Left lobe of liver (tissue), 2 donors: ENCODE measurements around the gene DBH. TPM values are rescaled to one million over a fixed set of nuclear protein-coding genes. Genes with fewer than 3 reads are reported as not detected.

ENCODE experiments used
- ATAC-seq: fragments of 200-7000 bp; cut with Tn5 transposase; one replicate; pipeline ENCODE4 v1.9.1; 2020; ENCODE audit warnings: mild to moderate bottlenecking, moderate library complexity
- DNase-seq: peaks from one replicate; pipeline ENCODE4 v3.0.0-alpha.2; 2020; ENCODE audit warnings: low spot score
- total RNA-seq: library from RNA; stranded (reverse); gene quantifications from one replicate; pipeline ENCODE4 v1.2.1, GENCODE V29; 2021
- donor health status: DM: no; HTN: no; CAD: no; lungs with moderate emphysema.
- donor health status: DM: no; HTN: yes; CAD: no.

The DBH gene
- total RNA-seq, 1 donor from 2014 or later, result 16.7 TPM

GRCh38 chr9:133680250-133680975, 44.2 kb downstream of the DBH start:
- no peak for ATAC-seq
- no peak for DNase-seq

DNA sequence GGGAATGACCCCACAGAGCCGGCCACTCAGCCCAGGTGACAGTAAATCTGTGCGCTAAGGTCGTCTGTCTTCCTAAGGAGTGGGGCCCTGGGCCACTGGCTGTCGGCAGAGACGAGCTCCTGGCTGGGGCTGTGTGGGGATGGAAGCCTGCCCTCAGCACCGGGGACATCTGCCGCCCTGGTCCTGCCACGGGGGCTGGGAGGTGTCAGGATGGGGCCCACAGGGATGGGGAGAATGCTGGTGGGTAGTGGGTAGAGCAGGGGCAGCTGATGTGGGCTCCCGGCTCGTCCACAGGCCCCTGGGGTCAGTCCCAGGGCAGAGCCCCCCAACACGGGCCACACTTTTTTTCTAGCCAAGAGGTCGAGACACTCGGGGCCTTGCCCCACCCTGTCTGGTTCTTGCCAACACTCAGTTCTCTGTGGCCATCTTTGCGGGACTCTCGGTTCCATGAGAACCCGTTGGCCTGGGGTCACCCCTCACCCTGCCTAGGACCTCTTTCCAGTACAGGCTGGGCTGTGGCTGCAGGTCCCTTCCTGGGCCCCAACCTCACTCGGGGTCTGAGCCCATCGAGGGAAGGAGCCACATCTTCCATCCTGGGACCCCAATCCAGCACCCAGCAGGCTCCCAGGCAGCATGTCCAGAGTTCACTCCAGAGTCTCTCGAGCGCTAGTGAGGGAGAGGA, 45.0 kb downstream of the DBH start:
- no peak for ATAC-seq
- DNase-seq, result no peak

GRCh38 chr9:133681658-133682306, 45.6 kb downstream of the DBH start:
- DNase-seq (no peak), ATAC-seq (no peak)

GRCh38 chr9:133682818-133683585, 46.8 kb downstream of the DBH start:
- ATAC-seq, result peak; percentile 1
- no peak for DNase-seq

DNA sequence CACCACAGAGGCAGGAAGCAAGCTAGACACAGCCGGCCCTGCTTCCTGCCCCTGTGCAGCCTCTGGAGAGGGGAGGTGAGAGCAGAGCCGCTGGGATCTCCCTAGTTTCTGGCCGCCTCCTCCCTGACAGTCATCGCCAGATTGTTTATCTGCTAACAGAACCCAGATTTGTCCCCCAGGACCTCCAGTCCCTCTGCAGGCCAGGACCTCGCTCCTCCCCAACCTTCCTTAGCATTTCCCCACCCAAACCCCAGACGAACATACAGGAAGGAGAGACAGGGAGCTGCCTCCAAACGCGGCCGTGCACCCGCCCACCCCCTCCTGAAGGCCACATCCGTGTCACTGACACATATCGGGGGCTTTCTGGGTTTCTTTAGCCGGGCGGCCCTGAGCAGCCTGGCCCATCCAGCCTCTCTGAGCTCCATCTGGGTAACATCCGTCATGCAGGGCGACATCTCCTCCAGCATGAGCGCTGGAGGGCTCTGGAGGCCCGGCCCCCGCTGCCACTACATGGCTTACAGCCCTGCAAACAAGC, 47.5 kb downstream of the DBH start:
- ATAC-seq, result peak; percentile 24
- DNase-seq, result no peak

DNA sequence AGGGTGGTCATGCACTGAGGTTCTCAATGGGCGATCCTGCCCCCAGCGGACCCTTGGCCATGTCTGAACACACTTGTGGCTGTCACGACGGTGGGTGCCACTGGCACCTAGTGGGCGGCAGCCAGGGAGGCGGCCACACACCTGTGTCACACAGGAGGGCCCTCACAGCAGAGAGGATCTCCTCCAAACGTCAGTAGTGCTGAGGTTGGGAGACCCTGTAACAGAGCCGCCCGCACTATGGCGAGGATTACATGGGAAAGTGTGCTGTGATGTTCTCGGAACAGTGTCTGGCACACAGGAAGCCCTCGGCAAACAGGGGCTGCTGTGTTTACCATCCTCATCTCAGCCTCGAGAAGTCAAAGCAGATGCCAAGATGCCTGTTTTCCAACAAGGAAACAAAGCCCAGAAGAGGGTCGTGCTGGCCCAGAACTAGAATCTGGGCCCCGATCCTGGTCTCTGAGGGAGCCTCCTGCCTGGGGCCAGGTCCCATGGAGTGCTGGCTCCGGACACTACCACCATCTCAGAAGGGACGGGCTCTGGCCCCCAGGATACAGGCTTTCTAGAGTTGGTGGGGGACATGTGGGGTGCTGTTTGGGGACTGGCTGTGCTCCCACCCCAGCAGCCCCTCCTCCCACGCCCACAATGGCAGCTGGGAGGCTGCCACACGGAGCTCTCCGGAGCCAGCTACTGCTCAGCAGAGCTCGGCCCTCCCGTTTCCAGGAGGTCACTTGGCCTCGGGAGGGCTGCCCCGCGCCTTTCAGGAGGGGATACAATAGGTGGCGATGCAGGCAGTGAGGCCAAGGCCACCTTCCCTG, 48.2 kb downstream of the DBH start:
- no peak for DNase-seq
- ATAC-seq, result no peak

GRCh38 chr9:133684936-133685361, 48.8 kb downstream of the DBH start:
- DNase-seq, result no peak
- ATAC-seq, result no peak

DNA sequence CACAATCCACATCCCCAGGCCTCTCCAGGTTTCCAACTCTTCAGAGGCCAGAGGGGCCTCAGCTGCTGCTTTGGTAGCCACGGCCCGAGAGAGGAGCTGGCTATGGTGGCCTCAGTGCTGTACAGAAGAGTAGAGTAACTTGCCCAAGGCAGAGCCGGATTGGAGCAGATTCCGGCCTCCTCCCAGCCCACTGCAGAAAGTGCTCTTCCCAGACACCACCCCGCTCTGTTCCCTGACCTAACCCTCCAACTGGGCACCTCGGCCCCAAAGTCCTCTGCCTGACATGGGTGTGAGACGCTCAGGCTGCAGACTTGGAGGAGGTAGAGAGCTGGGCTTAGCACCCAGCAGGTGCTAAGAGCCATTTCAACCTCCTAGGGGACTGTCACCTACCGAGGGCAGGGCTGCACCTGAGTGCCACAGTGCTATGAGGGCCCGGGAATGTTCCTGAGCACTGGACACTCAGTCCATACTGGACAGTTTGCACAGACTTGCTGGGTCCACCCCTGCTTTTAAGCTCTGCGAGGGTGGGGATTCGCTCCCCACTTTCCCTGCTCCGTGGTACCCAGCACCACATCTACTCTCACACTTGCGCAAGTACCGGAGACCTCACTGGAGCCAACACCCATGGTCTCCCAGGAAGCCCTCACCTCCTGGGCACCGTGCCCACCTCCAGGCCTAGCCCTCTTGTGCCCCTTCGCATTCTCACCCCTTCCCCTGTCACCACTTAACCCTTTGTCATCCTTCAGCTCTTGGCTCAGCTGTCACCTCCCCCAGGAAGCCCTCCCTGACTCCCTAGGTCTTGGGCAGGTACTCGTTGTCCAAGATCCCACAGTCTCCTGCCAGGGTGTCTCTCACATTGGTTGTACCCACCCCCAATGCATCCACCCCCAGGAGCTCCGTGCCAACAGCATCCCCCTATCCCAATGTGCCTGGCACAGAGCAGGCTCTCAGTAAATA, 49.8 kb downstream of the DBH start:
- ATAC-seq (no peak), DNase-seq (no peak)

DNA sequence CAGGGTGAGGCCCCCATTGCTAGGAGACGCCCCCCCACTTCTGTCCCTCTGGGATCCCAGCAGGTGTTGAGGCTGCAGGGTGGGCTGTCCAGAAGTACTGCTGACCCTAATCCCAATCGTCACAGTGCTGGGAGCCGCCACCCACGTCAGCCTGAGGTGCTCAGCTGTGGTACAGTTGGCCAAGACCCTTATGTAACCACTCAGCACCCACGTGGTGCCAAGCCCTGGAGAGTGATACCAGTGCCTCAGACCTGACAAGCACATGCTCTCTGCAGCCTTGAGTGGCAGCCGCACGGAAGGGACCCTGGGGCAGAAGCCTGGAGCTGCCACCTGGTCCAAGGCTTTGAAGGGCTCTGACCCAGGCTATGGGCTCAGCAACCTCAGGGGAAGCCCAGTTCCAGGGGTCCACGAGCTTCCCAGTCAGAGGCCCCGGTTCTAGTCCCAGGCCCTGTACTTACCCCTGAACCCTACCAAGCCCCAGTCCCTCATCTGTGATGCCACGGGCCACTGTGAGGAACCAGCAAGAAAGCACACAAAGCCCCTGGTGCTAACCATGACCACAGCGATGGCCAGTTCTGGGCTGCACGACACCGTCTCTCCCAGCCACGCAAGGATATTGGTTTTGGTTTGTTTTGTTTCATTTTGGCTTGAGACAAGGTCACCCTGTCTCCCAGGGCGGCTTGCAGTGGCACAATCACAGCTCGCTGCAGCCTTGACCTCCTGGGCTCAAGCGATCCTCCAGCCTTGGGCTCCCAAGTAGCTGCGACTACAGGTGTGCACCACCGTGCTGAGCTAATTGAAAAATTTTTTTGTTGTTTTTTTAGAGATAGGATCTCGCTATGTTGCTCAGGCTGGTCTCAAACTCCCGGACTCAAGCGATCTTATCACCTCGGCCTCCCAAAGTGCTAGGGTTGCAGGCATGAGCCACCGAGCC, 50.7 kb downstream of the DBH start:
- DNase-seq (no peak), ATAC-seq (peak; percentile 36)

GRCh38 chr9:133687856-133688761, 51.9 kb downstream of the DBH start:
- no peak for DNase-seq

DNA sequence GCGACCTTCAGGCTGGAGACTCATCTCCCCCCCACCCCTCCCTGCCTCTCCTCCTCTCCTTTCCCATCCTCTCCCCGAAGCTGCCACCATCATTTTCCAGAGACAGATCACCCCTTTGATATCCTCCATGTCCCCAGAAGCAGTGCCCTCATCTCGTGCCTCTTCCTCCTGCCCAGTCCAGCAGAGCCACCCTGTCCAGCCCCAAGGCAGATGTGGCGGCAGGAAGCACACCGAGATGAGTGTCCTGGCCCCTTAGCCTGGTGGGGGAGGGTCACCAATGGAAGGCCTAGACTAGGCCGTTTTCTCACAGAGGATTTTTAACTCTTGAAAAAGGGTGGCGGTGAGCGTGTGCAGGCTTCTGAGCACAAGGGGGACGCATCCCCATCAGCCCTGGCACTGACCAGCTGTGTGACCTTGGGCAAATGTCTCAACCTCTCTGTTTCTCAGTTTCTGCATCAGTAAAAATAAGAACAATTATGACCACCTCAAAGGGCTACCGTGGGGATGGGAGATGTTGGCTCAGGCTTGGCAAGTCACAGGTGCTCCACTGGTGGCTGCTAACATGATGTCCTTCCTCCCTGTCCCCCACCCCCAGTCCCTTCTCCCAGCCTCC, 53.1 kb downstream of the DBH start:
- ATAC-seq (no peak), DNase-seq (no peak)

More at GRCh38 chr9:133687856-133688761, 51.9 kb downstream of the DBH start:
- ATAC-seq, result no peak

DNA sequence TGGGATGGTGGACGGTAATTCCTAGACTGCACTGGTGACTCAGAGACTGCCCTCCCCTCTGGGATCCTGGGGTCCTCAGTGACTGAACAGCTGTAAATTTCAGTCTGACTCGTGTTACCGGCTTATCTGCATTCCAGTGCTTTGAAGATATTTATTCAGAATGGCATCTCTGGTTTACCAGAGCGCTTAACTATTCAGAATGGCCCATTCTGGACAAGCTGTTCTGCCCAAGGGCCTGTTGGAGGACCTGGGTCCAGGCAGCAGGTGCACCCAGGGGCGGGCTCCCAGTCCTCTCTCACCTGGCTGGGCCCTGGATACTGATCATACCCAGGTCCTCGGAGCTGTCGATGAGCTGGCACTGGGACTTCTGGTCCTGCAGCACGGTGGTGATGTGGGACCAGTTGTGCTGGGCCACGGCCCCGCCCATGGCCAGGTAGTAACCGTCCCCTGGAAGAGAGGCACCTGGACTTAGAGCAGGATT, 54.0 kb downstream of the DBH start:
- no peak for DNase-seq
- ATAC-seq, result no peak

GRCh38 chr9:133691191-133691590, 55.0 kb downstream of the DBH start:
- no peak for DNase-seq
- ATAC-seq, result peak; percentile 51

DNA sequence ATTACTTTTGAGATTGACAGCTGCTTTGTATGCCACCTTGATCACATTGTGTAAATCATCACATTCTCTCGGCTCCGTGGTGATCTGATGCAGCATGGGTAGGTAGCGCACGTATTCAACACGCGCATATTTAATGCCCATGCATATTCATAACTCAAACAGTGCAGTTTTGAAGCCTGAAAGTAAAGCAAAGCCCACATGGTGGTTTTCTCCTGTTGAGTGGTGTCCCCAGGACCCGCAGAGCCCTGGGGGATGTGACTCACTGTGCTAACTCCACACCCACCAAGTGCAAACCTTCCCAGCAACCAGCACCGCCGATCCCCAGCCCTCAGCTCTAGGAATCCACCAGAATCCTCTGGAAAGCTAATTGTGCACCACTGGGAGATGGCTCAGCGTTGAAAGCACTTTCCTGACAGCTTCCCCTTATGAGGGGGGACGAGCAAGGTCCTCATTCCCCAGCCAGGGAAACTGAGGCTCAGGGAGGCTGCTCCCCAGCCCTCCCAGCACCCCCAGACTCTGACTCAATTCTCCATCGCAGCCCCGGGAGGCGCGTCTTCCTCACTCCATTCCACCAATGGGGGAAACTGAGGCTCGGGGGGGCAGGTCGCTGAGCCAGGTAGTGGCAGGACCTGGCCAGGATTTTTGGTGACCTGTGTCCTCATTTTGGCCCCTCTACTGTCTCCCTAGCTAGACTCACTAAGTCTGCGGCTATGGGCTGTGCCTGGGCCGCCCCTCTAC, 55.6 kb downstream of the DBH start:
- no peak for ATAC-seq
- no peak for DNase-seq

- DNase-seq, result no peak
- no peak for ATAC-seq
Observed at GRCh38 chr9:133692364-133692985, 56.3 kb downstream of the DBH start.
